ENCODE results near the gene GOLGA6D.
"Not testable (repeated sequence)": the region's sequence is repeated elsewhere in the genome, so short reads cannot be mapped to it uniquely, and the experiment has no call there.

- TF ChIP-seq, protein P1, sequence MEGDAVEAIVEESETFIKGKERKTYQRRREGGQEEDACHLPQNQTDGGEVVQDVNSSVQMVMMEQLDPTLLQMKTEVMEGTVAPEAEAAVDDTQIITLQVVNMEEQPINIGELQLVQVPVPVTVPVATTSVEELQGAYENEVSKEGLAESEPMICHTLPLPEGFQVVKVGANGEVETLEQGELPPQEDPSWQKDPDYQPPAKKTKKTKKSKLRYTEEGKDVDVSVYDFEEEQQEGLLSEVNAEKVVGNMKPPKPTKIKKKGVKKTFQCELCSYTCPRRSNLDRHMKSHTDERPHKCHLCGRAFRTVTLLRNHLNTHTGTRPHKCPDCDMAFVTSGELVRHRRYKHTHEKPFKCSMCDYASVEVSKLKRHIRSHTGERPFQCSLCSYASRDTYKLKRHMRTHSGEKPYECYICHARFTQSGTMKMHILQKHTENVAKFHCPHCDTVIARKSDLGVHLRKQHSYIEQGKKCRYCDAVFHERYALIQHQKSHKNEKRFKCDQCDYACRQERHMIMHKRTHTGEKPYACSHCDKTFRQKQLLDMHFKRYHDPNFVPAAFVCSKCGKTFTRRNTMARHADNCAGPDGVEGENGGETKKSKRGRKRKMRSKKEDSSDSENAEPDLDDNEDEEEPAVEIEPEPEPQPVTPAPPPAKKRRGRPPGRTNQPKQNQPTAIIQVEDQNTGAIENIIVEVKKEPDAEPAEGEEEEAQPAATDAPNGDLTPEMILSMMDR (conservative IDR thresholded peaks at IDR 0.05) = not testable (repeated sequence)
- TF ChIP-seq ZFX (IDR thresholded peaks at IDR 0.05) = not testable (repeated sequence)
Measured at GRCh38 chr15:75312548-75312947, 29.9 kb downstream of the GOLGA6D start.

Data from C4-2B (cell line).